GM18868 (cell line): ENCODE results near the gene CDC16.

Experiments
- ATAC-seq: cut with Tn5 transposase; IDR thresholded peaks from one replicate; pipeline ENCODE4 v1.9.1; 2021; ENCODE audit warnings: mild to moderate bottlenecking, moderate library complexity; ENCODE audit not compliant: unreplicated experiment

CDC16 gene

DNA sequence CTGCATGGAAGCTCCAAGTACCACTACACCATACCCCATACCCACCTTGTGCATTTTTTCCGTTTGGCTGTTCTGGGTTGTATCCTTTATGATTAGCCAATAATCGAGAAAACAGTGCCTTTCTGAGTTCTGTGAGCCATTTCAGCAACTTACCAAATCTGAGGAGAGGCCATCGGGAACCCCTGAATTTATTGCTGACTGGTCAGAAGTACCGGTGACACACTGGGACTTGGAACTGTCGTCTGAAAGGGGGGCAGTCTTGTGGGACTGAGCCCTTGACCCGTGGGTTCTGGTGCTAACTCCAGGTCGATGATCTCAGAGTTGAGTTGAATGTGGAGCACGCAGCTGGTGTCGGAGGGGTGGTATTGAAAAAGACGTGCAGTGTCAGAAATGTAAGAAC, 61.8 kb downstream of the CDC16 start:
- ATAC-seq: no peak

DNA sequence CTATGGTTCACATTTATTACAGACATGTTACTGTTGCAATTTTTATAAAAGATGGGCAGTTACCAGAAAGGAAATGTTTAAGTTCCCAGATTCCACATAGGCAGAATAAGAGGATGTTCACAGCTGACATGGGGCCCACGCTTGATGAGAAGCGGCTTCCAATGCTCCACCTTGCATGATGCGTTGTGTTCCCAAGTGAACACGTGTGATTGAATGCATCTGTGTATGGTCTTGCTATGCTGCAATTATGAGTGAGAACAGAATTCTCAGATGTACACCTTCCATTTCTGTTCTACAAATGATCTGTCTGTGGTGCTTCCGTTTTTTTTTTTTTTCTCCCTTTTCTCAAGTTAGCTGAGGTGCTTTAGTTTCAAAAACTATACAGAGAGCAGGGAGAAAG, 62.2 kb downstream of the CDC16 start:
- no peak for ATAC-seq

- no peak for ATAC-seq
Observed at GRCh38 chr13:114298866-114299265, 64.2 kb downstream of the CDC16 start.

- ATAC-seq: no peak
Observed at GRCh38 chr13:114299604-114300305, 65.1 kb downstream of the CDC16 start.

DNA sequence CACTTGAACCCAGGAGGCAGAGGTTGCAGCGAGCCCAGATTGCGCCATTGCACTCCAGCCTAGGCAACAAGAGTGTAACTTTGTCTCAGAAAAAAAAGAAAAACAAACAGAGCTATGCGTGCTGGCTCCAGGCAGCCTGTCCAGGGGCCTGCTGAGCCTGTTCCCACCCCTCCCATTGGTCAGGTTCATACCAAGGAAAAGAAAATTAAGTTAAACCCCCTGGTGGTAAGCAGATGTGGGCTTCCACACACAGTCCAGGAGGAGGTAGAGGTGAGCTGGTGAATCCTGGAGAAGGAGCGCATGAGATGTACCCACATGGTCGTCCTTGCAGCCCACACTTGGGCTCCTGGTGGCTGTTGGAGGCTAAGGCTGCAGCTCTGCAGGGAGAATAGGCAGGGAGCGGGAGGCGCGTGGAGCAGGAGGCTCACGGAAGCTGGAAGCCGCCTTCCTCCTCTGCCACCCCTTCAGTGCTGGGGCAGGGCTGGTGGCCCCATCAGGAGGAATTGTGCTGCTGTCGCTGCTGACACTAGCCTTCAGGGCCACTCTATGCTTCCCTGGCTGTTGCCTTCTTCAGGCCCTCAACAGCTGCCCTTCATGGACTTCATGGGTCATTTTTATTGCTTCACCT, 69.1 kb downstream of the CDC16 start:
- no peak for ATAC-seq

- ATAC-seq: no peak
Observed at GRCh38 chr13:114304346-114305034, 69.8 kb downstream of the CDC16 start.

DNA sequence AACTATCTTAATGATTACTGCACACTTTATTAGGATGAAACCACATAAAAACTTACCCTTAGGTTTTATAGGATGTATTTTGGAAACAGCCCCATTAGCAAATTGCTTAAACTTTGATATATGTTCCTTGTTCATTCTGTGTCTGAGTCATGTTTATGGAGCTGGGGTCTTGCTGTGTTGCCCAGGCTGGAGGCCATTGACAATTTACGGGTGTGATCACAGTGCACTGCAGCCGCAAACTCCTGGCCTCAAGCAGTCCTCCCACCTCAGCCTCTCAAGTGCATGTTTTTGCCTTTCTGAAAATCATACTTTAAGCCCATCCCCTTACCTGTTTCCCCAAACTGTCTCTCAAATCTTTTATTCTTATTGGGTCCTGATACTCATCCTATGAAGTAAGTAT, 74.4 kb downstream of the CDC16 start:
- no peak for ATAC-seq

DNA sequence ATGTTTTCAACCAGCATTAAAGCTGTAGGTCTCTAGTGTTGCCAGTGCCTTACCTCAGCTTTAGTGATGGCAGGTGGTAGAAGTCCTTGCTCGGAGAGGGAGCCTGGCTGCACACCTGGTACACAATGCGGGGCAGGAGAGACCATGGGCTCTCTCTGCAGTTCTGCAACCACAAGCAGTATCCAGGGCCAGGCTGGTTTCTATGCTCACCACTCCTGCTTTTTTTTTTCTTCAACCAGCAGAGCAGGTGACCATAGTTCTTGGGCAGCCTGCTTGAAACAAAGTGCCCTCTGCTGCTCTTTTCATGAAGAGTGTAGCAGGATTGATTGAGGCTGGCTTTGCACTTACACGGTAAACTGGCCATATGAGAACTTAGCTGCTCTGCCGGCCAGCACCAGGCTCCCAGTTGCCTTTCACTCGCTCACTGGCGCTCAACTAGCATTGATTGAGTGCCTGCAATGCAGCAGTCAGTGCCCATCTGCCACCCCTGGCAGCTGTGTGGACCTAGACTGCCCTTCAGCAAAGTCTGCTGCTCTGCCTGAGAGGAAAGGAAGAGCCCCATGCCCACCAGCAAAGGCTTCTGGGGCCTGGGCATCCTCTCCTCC, 75.2 kb downstream of the CDC16 start:
- ATAC-seq: no peak

GRCh38 chr13:114310956-114311355, 76.3 kb downstream of the CDC16 start:
- no peak for ATAC-seq

DNA sequence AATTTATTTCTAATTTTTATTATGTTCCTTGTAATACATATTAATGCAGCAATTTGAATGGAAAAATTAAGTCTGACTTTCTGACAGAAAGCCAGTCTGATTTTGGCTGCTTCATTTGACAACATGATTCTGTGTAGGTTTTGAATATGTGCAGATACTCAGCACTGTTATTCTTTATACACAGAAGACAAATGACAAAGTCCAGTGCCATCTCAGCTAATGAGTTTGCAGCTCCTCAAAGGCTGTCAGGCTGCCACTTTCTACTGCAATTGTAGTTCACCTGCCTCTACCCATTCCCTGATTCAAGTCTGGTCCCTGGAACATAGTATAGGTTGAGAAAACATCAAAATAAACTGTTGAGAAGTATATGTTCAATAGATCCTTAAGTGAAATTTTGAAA, 76.7 kb downstream of the CDC16 start:
- ATAC-seq: no peak

- no peak for ATAC-seq
Observed at GRCh38 chr13:114311908-114312307, 77.2 kb downstream of the CDC16 start.

GRCh38 chr13:114313061-114313860, 78.6 kb downstream of the CDC16 start:
- ATAC-seq: peak; percentile 30

DNA sequence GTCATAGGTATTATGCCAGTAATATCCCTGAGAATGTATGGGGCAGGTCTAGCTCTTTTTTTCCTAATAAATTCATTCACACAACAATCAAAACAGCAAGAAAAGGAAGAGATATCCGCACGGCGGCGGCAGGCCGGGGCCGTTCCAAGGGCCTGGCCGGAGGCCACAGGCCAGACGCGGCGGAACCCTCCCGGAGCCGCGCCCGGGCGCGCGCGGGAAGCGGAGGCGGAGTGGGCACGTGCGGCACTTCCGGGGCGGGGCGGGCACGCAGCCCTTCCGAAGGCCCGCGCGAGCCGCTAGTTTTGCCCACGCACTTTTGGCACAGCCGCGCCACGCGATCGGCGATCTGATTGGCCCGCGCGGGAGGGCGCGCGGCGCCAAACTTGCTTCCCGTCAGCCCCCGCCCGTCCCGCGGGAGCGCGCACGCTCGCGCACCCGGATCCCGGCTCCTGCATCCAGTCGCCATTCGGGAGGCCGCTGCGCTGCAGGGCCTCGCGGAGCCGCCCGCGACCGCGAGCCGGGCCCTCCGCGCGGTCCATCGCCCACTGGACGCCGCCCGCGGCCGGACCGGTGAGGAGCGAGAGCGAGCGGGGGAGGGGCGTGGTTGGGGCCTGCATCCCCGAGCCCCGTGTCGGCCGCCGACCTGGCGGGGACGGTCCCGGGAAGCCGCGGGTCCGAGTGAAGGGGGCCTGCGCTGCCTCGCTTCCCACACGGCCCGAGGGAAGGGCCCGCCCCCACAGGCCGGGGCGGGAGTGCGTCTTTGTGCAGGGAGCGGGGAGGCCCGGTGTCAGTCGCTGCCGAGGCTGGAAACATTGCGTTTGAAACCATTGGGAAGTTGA, 79.6 kb downstream of the CDC16 start, which contains the start of gene CHAMP1:
CHAMP1 (plus strand) TSS at position 430 of the 839 bp plus-strand sequence. CDS start 9,340 bp downstream, outside the sequence.
- peak; percentile 81 for ATAC-seq

- ATAC-seq: no peak
Observed at GRCh38 chr13:114315074-114315785, 80.5 kb downstream of the CDC16 start.

- ATAC-seq: no peak
Observed at GRCh38 chr13:114318624-114319023, 83.9 kb downstream of the CDC16 start.

DNA sequence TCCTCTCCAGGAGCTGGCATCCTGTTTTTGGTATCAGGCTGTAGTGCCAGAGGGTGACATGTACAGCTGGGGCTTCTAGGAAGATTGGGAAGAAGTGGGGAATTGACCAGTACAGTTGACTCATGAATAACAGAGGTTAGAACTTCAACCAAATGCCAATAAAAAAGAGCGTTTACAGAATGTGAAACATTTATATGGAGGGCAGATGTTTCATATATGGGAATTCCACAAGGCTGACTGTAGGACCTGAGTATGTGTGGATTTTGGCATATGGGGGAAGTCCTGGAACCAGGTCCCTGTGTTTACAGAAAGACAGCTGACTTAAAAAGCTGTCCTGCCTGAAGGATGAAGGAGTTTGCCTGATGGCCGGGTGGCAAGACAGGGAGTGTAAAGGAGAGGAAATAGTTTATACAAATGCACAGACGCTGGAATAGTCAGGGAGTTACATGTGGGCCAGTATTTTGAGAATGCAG, 84.8 kb downstream of the CDC16 start:
- no peak for ATAC-seq

- ATAC-seq: no peak
Observed at GRCh38 chr13:114320065-114320464, 85.4 kb downstream of the CDC16 start.

DNA sequence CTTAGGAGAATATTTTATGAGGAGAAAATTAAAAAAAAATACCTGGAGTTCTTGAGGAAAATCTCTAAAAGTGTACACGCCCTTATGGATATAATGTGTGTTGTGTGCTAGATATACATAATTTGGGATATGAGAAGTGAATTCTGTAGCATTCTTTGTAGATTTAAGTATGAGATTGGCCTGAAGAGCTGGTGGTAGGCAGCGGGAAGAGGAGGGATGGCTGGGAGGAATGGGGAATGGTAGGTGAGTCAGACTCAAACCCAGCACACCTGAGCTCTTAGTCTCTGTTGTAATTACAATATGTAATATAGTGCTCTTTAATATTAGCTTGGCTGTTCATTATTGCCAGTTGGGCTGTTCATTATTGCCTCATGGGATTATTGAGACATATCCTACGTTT, 86.6 kb downstream of the CDC16 start:
- no peak for ATAC-seq
